Activated gamma-delta T cell (primary cell): ENCODE data around the gene CCNE1.
"Not testable (repeated sequence)": the region's sequence is repeated elsewhere in the genome, so short reads cannot be mapped to it uniquely, and the experiment has no call there.

Experiments used
- DNase-seq: peaks from one replicate; lab custom pipeline; 2025; lab: John Stamatoyannopoulos, UW

Gene CCNE1

DNA sequence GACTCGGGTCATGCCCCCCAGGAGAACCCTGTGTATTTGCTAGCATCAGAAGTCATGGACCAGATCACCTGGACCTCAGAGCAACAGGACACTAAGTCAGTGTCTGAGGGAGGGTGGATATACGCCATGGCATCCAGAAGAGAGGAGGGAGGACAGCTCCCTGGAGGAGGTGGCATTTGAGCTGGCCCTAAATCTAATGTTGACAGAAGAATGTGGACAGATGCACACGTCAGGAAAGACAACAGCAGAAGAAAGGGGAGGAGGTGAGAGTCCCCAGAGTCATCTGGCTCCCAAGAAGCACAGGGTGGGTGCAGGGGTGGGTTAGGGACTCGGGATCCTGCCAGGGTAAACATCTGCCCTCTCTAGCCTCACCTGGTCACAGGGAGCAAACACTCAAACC, 24.5 kb upstream of the CCNE1 start:
- no peak for DNase-seq

DNA sequence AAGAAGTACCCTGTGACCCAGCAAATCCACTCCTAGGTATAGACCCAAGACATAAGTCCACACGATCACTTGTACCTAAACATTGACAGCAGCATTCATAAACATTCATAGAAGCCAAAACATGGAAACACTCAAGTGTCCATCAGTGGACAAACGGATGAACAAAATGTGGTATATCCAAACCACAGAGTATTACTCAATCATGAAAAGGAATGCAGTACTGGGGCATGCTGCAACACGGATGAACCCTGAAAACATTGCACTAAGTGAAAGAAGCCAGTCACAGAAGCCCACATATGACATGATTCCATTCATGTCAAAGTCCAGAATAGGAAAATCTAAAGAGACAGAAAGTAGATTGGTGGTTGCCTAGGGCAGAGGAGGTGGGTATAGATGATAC, 22.8 kb upstream of the CCNE1 start:
- DNase-seq: no peak

DNA sequence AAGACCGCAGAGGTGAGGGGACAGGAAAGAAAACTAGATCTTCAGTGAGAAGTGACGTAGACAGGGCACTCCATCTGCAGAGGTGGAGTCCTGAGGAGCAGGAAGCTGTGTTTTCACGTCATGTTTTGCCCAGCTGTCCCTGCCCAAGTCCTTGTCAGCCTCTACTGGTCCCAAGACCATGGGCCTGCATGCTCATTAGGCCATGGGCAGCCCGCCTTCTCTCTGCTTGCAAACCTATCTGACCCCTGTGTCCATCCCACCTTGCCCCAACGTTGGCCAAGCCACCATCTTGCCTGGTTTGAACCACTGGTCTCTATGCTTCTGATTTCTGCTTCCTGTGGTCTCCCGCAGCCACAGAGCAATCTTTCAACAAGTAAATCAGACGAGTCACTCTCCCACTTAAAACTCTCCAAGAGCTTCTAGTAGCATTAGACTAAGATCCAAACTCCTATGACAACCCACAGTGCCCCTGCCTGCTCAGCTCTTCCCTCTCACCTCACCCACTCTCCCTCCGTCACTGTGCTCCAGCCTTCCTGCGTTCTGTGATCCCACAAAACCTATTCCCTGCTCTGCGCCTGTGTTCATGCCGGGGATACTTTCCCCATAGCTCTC, 18.6 kb upstream of the CCNE1 start:
- no peak for DNase-seq

DNA sequence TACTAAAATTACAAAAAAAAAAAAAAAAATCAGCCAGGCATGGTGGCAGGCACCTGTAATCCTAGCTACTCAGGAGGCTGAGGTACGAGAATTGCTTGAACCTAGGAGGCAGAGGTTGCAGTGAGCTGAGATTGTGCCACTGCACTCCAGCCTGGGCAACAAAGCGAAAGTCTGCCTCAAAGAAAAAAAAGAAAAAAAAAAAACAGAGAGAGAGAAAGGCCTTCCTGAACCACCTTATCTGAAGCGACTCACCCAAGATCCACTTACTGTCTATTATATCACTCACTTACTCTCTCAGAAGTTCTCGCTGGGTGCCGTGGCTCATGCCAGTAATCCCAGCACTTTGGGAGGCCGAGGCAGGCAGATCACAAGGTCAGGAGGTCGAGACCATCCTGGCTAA, 17.3 kb upstream of the CCNE1 start:
- DNase-seq: not testable (repeated sequence)

DNA sequence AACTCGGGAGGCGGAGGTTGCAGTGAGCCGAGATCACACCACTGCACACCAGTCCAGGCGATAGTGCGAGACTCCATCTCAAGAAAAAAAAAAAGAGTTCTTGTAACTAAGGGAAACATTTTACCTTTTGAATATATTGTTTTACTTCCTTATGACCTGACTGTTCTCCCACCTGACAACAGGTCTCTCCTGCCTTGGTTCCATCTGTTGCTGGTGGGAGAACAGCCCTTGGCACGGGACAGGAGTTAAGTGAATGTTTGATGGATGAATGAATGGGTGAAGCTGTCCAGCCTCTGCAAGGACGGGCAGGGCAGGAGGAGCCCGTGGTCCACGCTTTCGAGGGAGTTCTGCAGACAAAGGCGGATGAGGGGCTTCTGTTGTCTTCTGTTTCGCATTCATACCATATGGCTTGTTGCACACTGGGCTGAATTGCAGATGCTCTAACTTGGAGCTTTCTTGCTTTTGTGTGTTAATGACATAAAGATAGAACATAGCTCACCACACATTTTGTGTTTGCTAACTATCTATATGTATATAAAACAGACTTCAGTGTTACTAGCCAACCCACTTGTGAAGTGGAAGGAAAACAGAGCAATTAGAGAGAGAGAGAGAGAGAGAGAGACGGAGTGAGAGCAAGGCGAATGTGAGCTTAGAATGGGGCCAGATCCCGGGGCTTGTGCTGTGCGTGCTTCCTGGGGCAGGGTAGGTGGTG, 16.2 kb upstream of the CCNE1 start:
- no peak for DNase-seq

DNA sequence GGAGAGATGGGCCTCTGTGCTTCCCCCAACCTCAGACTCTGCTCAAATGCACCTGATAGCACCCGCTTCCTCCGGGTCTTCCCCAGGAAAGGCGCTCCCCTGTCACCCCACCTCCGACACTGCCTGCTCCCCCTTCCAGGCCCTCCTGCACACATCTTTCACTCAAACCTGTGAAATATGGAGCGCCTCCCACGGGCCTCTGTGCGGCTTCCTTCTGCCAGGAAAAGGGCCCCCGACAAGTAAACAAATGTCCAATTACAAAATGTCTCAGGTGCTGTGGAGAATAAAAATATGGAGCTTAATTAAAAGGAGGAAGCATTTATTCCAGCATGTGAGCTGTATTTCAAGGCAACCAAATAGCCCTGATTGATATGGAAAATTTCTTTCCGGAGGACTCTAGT, 15.6 kb upstream of the CCNE1 start:
- DNase-seq: no peak

DNA sequence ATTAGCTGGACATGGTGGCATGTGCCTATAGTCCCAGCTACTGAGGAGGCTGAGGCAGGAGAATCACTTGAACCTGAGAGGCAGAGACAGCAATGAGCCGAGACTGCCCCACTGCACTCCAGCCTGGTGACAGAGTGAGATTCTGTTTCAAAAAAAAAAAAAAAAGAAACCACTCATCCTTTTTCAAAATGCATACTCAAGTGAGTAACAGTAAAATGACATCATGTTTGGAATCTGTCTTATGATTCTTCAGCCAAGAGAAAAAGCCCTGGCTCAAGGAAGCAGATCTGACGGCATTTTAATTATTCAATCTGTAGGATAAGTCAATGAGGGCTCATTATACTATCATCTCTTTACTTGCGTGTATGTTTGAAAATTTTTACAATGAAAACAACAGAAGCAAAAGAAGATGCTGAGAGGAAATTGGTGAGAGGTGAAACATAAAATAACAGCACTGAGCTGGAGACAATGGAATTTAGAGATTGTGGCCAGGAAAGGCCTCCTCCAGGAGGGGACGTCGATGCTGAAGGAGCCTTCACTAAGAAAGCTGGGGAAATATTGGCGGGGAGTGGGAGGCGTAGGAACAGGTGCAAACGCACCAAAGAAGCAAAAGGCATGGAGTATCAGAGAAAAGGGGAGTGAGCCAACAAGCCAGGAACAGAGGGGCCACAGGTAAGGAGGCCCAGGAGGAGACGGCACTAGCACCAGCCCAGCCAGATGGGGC, 12.9 kb upstream of the CCNE1 start:
- no peak for DNase-seq

DNA sequence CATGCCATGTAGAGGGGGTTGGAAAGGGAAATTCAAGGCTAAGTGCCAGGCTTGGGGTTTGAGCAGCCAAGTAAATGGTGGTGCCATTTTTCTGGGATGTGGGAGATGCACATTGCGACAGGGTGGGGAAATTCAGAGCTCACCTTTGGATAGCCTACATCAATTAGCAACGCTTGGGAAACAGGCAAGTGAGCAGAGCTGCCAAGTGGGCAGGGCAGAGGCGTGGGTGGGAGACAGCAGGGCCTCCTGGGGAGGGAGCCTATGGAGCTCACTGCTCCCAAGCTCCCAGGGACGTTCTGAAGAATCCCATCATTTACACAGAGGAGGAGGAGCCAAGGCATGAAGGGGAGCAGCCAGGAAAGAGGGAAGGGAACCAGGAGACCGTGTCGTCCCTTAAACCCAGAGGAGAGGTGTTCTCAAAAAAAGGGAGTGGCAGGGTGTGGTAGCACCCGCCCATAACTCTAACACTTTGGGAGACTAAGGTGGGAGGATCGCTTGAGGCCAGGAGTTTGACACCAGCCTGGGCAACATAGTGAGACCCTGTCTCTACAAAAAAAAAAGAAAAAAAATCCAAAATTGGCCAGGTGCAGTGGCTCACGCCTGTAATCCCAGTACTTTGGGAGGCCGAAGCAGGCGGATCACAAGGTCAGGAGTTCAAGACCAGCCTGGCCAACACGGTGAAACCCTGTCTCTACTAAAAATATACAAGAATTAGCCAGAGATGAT, 11.5 kb upstream of the CCNE1 start:
- DNase-seq: no peak

DNA sequence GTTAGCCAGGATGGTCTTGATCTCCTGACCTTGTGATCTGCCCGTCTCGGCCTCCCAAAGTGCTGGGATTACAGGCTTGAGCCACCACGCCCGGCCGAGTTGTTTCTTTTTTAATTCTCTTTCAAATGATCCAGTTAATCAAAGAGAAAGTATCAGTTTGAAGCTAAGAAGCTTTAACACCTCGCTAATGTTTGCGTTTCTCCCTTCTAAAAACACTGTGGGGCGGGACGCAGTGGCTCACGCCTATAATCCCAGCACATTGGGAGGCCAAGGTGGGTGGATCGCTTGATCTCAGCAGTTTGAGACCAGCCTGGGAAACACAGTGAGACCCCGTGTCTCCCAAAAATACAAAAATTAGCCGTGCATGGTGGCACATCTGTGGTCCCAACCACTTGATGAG, 7.8 kb upstream of the CCNE1 start:
- not testable (repeated sequence) for DNase-seq

DNA sequence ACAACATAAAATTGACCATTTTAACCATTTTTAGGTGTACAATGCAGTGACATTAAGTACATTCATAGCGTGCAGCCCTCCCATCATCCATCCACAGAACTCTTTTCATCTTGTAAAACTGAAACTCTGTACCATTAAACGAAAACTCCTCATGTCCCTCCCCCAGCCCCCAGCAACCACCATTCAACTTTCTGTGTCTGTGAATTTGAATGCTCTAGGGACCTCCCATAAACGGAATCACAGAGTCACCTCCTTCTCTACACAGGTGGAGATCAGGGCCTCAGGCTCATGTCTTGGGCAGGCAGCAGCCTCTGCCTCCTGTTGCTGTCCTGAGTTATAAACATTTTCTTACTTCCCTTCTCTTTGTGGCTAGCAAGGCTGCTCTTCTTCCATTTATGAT, 7.3 kb upstream of the CCNE1 start:
- no peak for DNase-seq

DNA sequence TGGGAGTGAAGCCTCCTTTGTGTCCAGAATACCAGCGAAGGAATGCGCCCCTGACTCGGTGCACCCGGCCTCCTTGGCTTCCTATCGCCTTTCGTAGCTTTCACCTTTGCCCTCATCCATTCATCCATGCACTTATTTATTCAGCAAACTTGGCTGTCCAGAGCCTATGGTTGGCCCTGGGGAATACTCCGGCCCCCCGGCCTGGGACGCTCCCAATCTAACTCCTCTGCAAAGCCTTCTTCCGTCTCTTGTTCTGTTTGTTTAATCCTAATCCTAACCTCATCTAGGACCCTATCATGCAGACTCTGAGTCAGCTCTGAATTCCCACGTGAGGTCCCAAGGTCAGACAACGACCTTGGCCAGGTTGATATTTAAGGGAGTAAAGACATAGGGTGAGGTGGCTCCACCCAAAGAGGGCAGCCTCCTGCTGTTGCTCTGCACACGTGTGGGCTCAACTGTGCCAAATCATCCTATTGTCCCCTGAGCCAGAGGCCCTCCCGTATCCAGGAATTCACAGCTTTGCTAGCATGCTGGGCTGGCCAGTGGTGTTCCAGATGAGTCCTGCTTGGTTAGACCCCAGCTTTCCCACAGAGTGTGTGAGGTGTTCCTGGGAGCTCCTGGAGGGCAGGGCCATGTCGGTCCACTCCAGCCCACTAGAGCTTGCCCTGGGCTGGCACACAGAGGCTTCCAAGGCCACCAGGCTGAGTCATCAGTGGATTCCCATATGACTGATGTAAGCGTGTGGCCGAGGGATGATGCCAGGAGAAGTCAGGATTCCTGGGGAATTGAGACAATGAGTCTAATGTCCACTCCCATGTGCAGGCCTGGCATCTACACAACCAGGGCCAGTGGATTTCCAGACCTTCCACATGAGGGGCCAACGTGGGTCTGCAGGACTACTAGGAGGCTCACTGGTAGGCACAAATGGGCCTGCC, 6.5 kb upstream of the CCNE1 start:
- DNase-seq: no peak

DNA sequence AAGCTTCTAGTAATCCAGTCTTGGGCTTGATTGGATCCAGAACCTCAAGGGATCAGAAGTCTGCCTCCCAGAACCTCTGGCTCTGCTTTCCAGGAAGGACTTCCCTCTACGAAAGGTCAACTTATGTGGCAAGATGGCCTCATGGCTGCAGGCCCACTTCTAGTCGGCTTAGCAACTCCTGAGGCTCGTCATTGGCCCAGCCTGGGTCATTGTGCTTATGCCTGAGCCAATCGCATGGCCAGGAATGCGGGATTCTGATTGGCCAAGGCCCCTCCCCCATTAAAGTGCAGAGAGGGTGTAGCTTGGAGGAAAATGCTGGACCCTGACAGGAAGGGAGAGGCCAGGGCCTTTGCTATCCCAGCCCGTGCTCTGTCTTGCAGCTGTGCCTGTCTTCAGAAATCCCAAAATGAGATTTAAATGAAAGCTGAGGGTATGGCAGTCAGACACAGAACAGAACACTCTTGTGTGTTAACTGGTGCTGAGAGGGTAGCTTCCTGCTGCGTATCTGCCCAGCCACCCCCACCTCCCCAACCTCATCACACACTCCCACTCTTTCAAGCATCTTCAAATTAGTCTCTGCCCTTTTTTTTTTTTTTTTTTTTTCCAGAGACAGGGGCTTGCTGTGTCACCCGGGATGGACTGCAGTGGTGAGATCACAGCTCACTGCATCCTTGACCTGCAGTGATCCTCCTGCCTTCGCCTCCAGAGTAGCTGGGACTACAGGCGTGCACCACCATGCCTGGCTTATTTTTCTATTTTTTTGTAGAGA, 5.5 kb upstream of the CCNE1 start:
- DNase-seq: no peak

DNA sequence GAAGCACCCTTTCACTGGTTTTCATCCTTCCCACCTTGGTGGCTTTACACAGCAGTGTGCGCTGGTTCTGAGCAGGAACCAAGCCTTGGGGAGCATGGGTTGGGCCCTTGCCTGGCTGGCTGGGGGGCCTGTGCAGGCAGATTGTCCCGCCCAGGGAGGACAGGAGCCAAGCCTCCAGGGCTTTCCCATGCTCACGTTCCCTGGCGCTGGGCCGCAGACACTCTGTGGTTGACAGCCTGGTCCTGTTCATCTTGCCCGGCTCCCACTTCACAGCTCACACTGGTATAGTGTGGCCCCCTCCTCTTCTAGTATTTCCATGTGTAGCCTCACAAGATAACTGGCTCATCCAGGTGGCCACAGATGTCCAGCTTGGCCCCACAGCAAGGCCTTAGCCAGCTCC, 4.6 kb upstream of the CCNE1 start:
- no peak for DNase-seq

DNA sequence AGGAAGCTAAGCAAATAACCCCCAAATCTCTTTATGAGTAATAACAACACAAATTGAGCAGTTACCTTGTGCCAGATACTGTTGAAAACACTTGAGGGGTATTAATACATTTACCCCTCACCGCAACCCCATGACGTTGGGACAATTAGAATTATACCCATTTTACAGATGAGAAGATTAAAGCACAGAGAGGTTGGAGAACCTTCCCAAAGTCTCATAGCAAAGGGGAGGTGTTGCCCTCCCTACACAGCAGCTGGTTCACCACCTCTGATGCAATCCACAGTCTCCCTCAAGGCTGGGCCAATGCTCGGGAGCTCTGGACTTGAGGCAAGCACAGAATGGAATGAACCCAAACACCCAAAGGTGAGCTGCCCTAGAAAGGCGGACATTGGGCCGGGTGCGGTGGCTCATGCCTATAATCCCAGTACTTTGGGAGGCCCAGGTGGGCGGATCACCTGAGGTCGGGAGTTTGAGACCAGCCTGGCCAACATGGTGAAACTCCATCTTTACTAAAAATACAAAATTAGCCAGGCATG, 3.9 kb upstream of the CCNE1 start:
- no peak for DNase-seq

DNA sequence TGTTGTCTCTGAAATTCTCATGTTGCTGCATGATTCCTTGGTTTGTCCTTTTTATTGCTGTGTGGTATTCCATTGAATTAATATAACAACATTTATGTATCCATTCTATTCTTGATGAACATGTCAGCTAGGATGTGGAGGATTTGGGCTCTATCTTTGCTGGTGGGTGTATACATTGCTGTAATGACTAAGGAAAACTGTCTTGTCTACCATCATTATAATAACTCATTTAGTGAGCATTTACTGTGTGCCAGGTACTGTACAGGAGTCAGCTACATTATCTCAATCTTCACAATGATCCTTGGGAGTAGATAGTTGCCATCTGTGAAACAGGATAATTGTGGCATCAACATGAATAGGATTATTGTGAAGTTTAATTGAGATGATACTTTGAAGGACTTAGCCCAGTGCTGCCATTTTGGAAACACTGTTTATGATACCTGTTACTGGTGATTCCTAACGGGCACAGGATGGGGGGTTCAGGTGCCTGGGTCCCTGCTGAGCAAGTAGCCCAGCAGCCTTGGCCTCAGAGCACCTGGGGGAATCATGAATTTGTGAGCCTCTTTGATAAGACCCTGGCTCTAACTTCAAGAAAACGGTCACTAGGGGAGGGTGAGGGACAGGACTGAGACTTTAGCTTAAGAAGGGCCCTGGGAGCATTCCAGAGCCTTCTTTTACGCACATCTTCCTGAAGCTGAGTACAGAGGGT, 1.8 kb upstream of the CCNE1 start:
- DNase-seq: no peak

DNA sequence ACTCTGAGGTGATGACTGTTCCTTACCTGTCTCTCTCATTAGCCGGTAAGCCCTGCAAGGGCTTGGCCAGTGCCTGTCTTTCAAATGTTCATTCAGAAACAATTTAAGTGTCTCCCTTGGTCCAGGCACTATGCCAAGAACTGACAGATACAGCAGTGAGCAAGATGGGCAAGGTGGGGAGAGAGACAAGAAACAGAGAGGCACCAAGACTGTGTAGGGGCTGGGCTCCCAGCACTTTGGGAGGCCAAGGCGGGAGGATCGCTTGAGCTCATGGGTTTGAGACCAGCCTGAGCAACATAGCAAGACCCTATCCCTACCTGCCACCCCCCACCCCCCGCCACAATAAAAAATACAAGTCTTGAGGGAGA, 1.3 kb upstream of the CCNE1 start:
- no peak for DNase-seq

DNA sequence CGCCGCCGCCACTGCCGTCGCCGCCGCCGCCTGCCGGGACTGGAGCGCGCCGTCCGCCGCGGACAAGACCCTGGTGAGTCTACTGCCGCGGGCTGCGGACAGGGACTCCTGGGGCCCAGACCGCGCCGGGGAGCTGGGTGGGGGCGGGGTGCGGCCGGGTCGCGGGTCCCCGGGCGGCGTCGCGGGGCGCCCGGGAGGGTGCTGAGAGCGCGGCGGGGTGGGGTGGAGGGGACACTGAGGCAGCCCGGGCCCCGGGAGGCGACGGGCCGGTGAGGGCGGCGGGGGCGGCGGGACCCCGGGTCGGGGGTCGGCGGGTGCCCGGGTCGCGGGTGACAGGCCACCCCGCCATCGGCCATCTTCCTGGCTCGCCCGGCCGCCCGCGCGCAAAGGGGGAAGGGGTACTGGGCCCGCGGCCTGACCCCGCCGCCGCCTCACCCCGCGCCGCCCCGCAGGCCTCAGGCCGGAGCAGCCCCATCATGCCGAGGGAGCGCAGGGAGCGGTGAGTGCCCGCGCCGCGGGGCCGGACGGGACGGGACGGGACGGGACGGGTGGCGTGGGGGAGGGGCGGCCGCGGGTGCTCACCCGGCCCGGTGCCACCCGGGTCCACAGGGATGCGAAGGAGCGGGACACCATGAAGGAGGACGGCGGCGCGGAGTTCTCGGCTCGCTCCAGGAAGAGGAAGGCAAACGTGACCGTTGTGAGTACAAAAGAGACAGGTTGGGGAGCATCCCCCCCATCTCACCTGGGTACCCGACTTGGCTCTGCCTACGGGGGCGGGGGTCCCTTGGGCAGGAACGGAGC, 489 bp downstream of the CCNE1 start:
- DNase-seq: peak; percentile 28

DNA sequence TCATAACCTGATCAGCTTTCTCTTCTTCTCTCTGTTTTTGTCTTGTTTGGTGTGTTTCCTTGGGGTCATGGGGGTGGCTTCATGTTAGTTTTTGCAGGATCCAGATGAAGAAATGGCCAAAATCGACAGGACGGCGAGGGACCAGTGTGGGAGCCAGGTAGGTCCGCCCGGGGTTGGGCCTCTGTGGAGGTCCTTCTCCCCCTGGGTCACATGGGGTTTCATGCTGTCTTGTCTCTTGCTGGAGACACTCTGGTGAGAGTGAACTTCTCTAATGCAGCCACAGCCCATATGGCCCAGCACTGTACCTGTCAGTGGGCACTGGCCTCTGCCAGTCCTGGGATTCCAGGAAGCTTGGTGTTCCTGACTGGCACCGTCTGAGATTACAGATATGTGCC, 1.1 kb downstream of the CCNE1 start:
- no peak for DNase-seq

DNA sequence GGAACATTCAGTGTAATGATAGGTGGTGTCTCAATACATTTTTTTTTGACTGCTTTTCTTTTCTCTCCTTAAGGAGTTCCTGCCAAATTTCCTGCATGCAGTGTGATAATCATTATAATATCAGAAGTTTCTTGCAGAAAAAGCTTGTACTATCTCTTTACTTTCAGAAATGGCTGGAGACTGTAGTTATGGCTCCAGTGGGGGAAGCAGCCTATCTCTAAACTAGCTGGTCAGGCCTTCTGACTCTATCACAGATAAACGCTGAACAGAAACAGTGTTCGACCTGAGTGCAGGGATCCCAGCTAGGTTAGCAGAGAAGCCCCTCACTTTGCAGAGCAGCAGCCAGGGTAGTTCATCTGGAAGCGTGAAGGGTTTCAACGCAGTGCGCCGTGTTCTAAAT, 1.9 kb downstream of the CCNE1 start:
- no peak for DNase-seq
